CD8-positive, alpha-beta memory T cell (primary cell): Measurements from ENCODE around the gene GMEB2. TPM values are rescaled to one million over a fixed set of nuclear protein-coding genes. Genes with fewer than 3 reads are reported as not detected.

ENCODE experiments used
- CTCF ChIA-PET: fragments of 350-600 bp; sonication (Branson Sonifier 250); formaldehyde crosslinking; loops from one replicate; lab custom pipeline; 2021; ENCODE audit warnings: antibody characterized with exemption; lab: Charles Lee
- POLR2A ChIA-PET: fragments of 350-600 bp; sonication (Branson Sonifier 250); formaldehyde crosslinking; loops from one replicate; lab custom pipeline; 2021; ENCODE audit warnings: antibody characterized with exemption; lab: Charles Lee
- DNase-seq, 5 donors: peaks; one replicate each; pipeline versions ENCODE4 v3.0.0 to v3.0.0-alpha.2; 2020 to 2022; ENCODE audit warnings: mixed read lengths in 1 of 5
- H3K27ac ChIP-seq: one replicate; pipeline ENCODE4 v1.7.0; 2013; ENCODE audit warnings: low read depth, mild to moderate bottlenecking, low read length, moderate library complexity
- H3K27me3 ChIP-seq: 2 replicates; pipeline ENCODE4 v1.7.0; 2013; ENCODE audit warnings: low read length, mild to moderate bottlenecking; ENCODE audit not compliant: insufficient read depth, poor library complexity, severe bottlenecking
- H3K36me3 ChIP-seq: 2 replicates; pipeline ENCODE4 v1.7.0; 2013; ENCODE audit warnings: mild to moderate bottlenecking, low read length, moderate library complexity; ENCODE audit not compliant: insufficient read depth
- H3K4me1 ChIP-seq: 2 replicates; pipeline ENCODE4 v1.7.0; 2013; ENCODE audit warnings: mild to moderate bottlenecking, low read length, moderate library complexity; ENCODE audit not compliant: insufficient read depth
- H3K4me3 ChIP-seq: 2 replicates; pipeline ENCODE4 v1.7.0; 2013; ENCODE audit warnings: mild to moderate bottlenecking, low read length
- H3K9me3 ChIP-seq: 2 replicates; pipeline ENCODE4 v1.7.0; 2013; ENCODE audit warnings: mild to moderate bottlenecking, low read length
- H3K27ac Mint-ChIP-seq, 8 donors: one replicate each; pipeline ENCODE4 v1.8.0; 2020 to 2021; ENCODE audit warnings: mixed read lengths in 8 of 8, mild to moderate bottlenecking in 6 of 8, inconsistent platforms in 3 of 8, moderate library complexity in 3 of 8
- H3K27me3 Mint-ChIP-seq, 2 donors: one replicate each; pipeline ENCODE4 v1.8.0; 2020 to 2021; ENCODE audit warnings: mixed read lengths in 2 of 2, mild to moderate bottlenecking in 1 of 2, moderate library complexity in 1 of 2
- H3K36me3 Mint-ChIP-seq, 3 donors: one replicate each; pipeline ENCODE4 v1.8.0; 2020 to 2021; ENCODE audit warnings: mixed read lengths in 3 of 3, inconsistent platforms in 1 of 3, mild to moderate bottlenecking in 1 of 3
- H3K4me1 Mint-ChIP-seq, 3 donors: one replicate each; pipeline ENCODE4 v1.8.0; 2020 to 2021; ENCODE audit warnings: mixed read lengths in 3 of 3, inconsistent platforms in 1 of 3, mild to moderate bottlenecking in 1 of 3
- H3K4me3 Mint-ChIP-seq, 7 donors: one replicate each; pipeline ENCODE4 v1.8.0; 2020 to 2021; ENCODE audit warnings: mixed read lengths in 7 of 7, mild to moderate bottlenecking in 6 of 7, moderate library complexity in 4 of 7, inconsistent platforms in 2 of 7
- H3K9me3 Mint-ChIP-seq, 5 donors: one replicate each; pipeline ENCODE4 v1.8.0; 2020 to 2022; ENCODE audit warnings: mixed read lengths in 5 of 5, mild to moderate bottlenecking in 3 of 5, moderate library complexity in 2 of 5, inconsistent platforms in 1 of 5
- polyA plus RNA-seq: library from polyadenylated mRNA; unstranded; fragments of 300-500 nt; fragmentation: Illumina TruSeq; gene quantifications from one replicate; pipeline ENCODE4 v1.2.3, GENCODE V29; 2021
- total RNA-seq, 2 experiments: library from RNA; stranded (reverse); gene quantifications; one replicate each; pipeline ENCODE4 v1.2.3, GENCODE V29; 2021

Gene GMEB2
- total and polyA plus RNA-seq, 3 experiments from 2014 or later, result 14.3 to 15.5 (median 14.8) TPM

DNA sequence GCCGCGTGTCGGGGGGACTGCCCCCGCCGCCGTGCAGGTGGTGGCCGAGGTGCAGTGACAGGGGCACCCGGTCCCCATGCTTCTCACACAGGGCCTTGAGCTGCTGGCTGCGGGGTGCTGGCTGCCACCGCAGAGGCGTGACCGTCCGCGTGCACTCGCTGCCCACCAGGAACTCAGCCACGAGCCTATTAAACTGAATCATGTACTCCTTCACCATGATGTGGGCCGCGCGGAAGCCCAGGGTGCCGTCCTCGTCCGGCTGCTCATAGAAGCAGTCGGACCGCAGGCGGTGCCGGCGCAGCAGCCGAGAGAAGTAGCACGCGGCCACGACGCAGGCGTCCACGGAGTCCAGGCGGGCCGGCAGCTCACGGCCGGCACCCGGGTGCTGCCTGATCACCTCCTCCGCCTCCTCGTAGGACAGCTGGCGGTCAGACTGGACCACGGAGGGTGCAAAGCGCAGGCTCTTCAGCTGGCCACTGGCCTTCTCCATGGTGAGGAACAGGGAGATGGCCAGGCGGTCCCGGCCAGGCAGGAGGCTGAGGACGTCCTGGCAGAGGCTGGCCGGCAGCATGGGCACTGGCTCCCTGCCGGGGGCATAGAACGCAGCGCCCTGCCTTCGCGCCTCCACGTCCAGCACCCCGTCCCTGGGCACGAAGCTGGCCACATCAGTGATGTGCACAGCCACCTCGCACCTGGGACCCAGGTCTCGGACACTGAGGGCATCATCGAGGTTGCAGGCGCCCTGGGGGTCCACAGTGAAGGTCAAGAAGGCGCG, 62.7 kb downstream of the GMEB2 start:
- POLR2A ChIA-PET, result no interaction called here
- Mint-ChIP-seq H3K4me3 (no peak overlapping the region), H3K4me1 (peaks cover 13 to 25% (median 17%) of the 10 kb centered on the region in 3 donors), H3K27me3 (no peaks in the 10 kb centered on the region), H3K9me3 (no peaks in the 10 kb centered on the region), H3K27ac (no peak overlapping the region), H3K36me3 (peaks cover 0 to 25% (median 2%) of the 10 kb centered on the region in 3 donors)
- H3K27me3 ChIP-seq, result no peaks in the 10 kb centered on the region
- no peaks in the 10 kb centered on the region for H3K36me3 ChIP-seq
- no peak overlapping the region for H3K4me3 ChIP-seq
- H3K4me1 ChIP-seq, result peaks cover 24% of the 10 kb centered on the region
- H3K9me3 ChIP-seq, result no peaks in the 10 kb centered on the region
- DNase-seq, result no peak
- CTCF ChIA-PET, result no interaction called here
- H3K27ac ChIP-seq, result no peak overlapping the region

DNA sequence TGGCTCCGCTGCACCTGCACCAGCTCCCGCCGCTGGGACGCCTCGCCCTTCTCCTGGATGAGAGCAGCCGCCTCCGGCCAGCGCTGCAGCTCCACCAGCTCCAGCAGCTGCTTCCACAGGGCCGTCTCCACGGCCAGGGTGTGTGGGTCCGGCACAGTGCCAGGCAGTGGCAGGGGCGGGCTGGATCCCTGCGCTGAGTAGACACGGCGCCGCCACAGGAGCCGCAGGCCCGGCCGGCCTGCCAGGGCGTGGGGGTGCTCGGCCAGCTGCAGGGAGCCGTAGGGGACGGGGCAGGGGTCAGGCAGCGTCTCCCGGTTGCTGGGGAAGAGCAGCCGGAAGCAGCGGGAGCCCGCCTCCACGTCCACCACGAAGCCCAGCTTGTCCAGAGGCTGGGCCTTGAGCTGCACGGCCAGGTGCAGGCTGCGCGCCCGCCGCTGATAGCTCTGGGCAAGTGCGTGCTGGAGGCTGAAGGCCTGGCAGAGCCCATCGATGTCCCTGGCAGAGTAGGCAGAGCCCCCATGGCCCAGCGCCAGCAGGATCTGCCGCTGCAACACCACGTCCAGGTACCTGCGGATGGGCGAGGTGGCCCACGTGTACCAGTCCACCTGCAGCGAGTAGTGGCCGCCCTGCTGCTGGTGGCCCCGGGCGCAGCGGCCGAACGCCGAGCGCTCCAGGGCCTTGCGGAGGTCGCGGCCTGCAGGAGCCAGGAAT, 63.5 kb downstream of the GMEB2 start:
- Histone ChIP-seq H3K4me3 (no peak overlapping the region), H3K9me3 (no peaks in the 10 kb centered on the region), H3K27me3 (no peaks in the 10 kb centered on the region), H3K36me3 (no peaks in the 10 kb centered on the region), H3K4me1 (peaks cover 15% of the 10 kb centered on the region), H3K27ac (no peak overlapping the region)
- DNase-seq, result no peak
- H3K27ac Mint-ChIP-seq, result no peak overlapping the region
- H3K9me3 Mint-ChIP-seq, result no peaks in the 10 kb centered on the region
- POLR2A ChIA-PET, result no interaction called here
- no peak overlapping the region for H3K4me3 Mint-ChIP-seq
- peaks cover 0 to 30% (median 2%) of the 10 kb centered on the region in 3 donors for H3K36me3 Mint-ChIP-seq
- H3K27me3 Mint-ChIP-seq, result no peaks in the 10 kb centered on the region
- H3K4me1 Mint-ChIP-seq, result peaks cover 9 to 16% (median 11%) of the 10 kb centered on the region in 3 donors
- CTCF ChIA-PET, result no interaction called here

DNA sequence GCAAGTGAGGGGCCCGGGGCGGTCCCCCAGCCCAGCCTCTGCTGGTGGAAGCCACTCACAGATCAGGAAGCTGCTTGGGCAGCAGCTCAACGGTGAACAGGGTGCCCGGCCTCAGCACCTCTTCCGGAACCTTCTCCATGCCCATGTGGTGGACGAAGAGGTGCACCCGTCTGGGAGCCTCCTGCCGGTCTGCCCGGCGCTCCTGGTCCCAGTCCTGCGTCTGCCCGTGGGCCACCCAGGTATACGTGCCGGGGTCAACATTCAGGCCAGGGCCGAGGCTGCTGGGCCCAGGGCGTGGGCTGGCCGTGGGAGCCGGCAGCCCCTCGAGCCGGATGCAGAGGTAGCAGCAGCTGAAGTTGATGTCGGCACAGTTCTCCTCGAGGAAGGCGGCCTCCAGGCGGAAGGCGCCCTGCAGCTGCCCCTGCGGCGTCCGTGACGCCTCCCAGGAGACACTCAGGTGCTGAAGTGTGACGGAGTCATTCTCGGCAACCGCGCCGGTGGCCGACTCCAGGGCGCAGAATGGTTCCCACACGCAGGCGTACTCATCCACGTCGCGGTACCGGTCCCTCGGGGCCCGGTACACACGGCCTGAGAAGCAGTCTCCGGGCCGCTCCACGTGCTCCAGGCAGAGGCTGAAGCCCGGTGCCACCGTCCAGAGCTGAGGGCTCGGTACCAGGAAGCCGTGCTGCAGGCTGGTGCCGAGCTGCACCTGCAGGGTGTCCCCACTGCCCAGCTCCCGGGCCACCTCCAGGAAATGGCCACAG, 64.3 kb downstream of the GMEB2 start:
- no peak overlapping the region for H3K27ac Mint-ChIP-seq
- Histone ChIP-seq H3K27me3 (no peaks in the 10 kb centered on the region), H3K4me3 (no peak overlapping the region), H3K9me3 (no peaks in the 10 kb centered on the region), H3K36me3 (no peaks in the 10 kb centered on the region), H3K4me1 (peaks cover 8% of the 10 kb centered on the region), H3K27ac (no peak overlapping the region)
- ChIA-PET CTCF (no interaction called here), POLR2A (no interaction called here)
- H3K4me3 Mint-ChIP-seq, result peak overlapping the region in 1 of 7 donors; percentile 40
- H3K9me3 Mint-ChIP-seq, result no peaks in the 10 kb centered on the region
- H3K27me3 Mint-ChIP-seq, result no peaks in the 10 kb centered on the region
- peaks cover 0 to 30% (median 2%) of the 10 kb centered on the region in 3 donors for H3K36me3 Mint-ChIP-seq
- H3K4me1 Mint-ChIP-seq, result peaks cover 3 to 9% (median 4%) of the 10 kb centered on the region in 3 donors
- DNase-seq, result no peak

DNA sequence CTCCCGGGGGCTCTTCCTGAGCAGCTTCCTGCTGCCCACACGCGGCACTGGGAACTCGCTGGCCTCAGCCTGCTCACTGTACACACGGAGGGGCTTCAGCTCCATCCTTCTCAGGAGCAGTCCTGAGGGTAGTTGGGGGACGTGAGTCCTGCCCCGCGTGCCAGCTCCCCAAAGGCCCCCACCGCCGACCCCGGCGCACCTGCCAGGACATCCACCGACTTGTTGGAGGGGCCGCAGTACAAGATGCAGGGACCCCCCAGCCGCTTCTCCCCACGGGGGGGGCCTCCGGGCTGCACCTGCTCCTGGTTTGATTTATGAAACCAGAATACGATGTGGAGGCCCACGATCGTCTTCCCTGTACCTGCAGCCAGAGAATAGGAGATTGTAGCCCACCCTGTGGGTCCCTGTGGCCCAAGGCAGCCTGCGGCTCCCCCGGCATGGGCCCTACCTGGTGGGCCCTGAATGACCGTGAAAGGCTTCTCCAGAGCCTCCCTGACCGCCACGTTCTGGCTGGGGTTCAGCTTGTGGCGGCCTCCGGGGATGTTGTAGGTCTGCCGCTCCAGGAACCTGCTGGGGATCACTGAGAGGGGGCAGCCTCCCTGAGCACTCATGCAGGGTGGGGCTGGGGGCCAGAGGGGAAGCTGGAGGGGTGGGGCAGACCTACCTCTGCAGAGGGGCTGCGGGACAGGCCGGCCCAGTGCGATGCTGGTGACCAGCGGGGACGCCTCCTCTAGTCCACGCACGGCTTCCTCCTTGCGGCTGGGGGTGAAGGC, 65.1 kb downstream of the GMEB2 start:
- ChIA-PET CTCF (interaction anchor here (1.3 kb wide), 1 partner anchor 9 kb away, joined by 3 read pairs; no protein-coding TSS in a partner anchor), POLR2A (no interaction called here)

DNA sequence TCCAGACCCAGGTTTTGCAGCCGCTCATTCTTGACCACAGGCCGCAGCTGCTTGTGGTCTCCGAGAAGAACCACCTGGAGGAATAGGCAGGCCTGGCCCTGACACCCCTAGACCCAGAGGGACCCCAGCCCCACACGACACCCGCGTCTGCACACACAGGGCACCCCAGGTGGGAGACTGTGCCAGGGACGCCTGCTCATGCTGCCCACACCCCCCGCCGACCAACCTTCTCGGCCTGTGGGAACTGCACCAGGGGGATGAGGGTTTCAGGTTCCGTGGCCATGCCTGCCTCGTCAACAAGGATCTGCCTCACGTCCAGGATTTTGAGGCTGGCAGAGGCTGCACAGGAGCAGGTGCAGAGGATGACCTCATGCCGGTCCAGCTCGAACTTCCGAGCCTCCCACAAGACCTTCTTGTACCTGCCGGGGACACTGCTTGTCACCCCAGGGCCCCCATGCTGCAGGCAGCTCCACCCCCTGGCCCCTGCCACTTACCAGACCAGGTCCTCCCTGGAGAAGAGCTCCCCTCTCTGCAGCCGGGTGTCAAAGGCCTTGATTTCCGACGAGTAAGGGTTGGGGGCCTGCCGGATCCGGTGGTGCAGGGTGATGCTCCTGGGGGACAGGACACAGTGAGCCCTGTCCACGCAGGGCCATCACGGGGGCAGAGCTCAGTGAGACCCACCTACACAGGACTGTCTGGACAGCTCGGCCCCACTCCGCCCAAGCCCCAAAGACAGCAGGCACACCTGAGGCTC, 65.9 kb downstream of the GMEB2 start:
- Histone ChIP-seq H3K9me3 (no peaks in the 10 kb centered on the region), H3K27ac (no peak overlapping the region), H3K36me3 (no peaks in the 10 kb centered on the region), H3K27me3 (no peaks in the 10 kb centered on the region), H3K4me3 (no peak overlapping the region), H3K4me1 (no peaks in the 10 kb centered on the region)
- H3K4me1 Mint-ChIP-seq, result peaks cover 0 to 4% (median 2%) of the 10 kb centered on the region in 3 donors
- H3K36me3 Mint-ChIP-seq, result peaks cover 0 to 32% (median 2%) of the 10 kb centered on the region in 3 donors
- H3K4me3 Mint-ChIP-seq, result no peak overlapping the region
- ChIA-PET CTCF (interaction anchor here (1.3 kb wide), 1 partner anchor 8 kb away, joined by 3 read pairs; no protein-coding TSS in a partner anchor), POLR2A (no interaction called here)
- no peaks in the 10 kb centered on the region for H3K27me3 Mint-ChIP-seq
- no peak for DNase-seq
- H3K9me3 Mint-ChIP-seq, result no peaks in the 10 kb centered on the region
- peak overlapping the region in 1 of 8 donors; percentile 78 for H3K27ac Mint-ChIP-seq

More for the DNA sequence above, 65.1 kb downstream of the GMEB2 start:
- peaks cover 0 to 32% (median 2%) of the 10 kb centered on the region in 3 donors for H3K36me3 Mint-ChIP-seq
- no peak overlapping the region for H3K27ac ChIP-seq
- DNase-seq, result no peak
- no peak overlapping the region for H3K4me3 ChIP-seq
- no peaks in the 10 kb centered on the region for H3K36me3 ChIP-seq
- peaks cover under 1% of the 10 kb centered on the region for H3K4me1 ChIP-seq
- H3K27me3 ChIP-seq, result no peaks in the 10 kb centered on the region
- H3K27me3 Mint-ChIP-seq, result no peaks in the 10 kb centered on the region
- H3K4me3 Mint-ChIP-seq, result no peak overlapping the region
- no peaks in the 10 kb centered on the region for H3K9me3 ChIP-seq
- no peaks in the 10 kb centered on the region for H3K9me3 Mint-ChIP-seq
- H3K4me1 Mint-ChIP-seq, result peaks cover 0 to 4% (median 2%) of the 10 kb centered on the region in 3 donors
- peak overlapping the region in 1 of 8 donors; percentile 54 for H3K27ac Mint-ChIP-seq

DNA sequence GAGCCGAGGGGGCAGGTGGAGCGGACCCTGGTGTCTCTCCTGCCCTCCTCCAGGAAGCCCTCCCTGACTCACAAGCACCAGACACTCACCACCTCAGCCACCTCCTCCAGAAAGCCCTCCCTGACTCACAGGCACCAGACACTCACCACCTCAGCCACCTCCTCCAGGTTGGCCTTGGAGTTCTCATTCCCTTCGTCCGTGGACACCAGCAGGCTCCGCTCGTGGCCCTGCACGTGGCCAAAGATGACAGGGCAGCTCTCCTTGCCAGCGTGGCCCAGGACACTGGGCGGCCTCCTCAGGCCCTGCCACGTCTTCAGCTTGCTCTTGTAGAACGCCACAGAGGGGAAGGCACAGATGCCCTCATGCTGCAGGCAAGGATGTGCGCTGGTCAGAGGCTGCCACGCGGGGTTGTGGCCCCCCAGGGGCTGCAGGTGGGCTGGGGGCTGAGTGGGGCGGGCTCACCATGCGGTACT, 66.5 kb downstream of the GMEB2 start:
- H3K27me3 ChIP-seq, result no peaks in the 10 kb centered on the region
- no peaks in the 10 kb centered on the region for H3K9me3 ChIP-seq
- H3K27me3 Mint-ChIP-seq, result no peaks in the 10 kb centered on the region
- CTCF ChIA-PET, result no interaction called here
- no peak overlapping the region for H3K4me3 Mint-ChIP-seq
- peaks cover 0 to 4% (median 2%) of the 10 kb centered on the region in 3 donors for H3K4me1 Mint-ChIP-seq
- no peaks in the 10 kb centered on the region for H3K9me3 Mint-ChIP-seq
- H3K36me3 Mint-ChIP-seq, result peaks cover 0 to 29% (median 2%) of the 10 kb centered on the region in 3 donors
- no peak for DNase-seq
- H3K27ac Mint-ChIP-seq, result peak overlapping the region in 3 of 8 donors; percentile 66 to 79 (median 78)
- H3K4me1 ChIP-seq, result no peaks in the 10 kb centered on the region
- H3K27ac ChIP-seq, result no peak overlapping the region
- no peaks in the 10 kb centered on the region for H3K36me3 ChIP-seq
- POLR2A ChIA-PET, result no interaction called here
- H3K4me3 ChIP-seq, result no peak overlapping the region
